ENCODE results near the gene DERL2.

DERL2 gene

GRCh38 chr17:5485270-5486205 is at the start of gene DERL2:
Gene DERL2 (minus strand): TSS chr17:5486178. CDS start chr17:5486161, 17 bp downstream.
- DNase-seq (ENCODE audit: insufficient read length, low spot score) = no peak

GRCh38 chr17:5535436-5535835 is 49.5 kb upstream of the DERL2 start:
- DNase-seq (ENCODE audit: insufficient read length, low spot score) (no peak), FAIRE-seq (no peak)
- no peak for TF ChIP-seq CTCF (IDR thresholded peaks at IDR 0.05; ENCODE audit: insufficient read depth, missing control alignments)

More at GRCh38 chr17:5485270-5486205, at the start of gene DERL2:
- FAIRE-seq = no peak
- TF ChIP-seq CTCF (IDR thresholded peaks at IDR 0.05; ENCODE audit: insufficient read depth, missing control alignments) = no peak

- FAIRE-seq = no peak
- TF ChIP-seq CTCF (IDR thresholded peaks at IDR 0.05; ENCODE audit: insufficient read depth, missing control alignments) = no peak
- no peak for DNase-seq (ENCODE audit: insufficient read length, low spot score)
Measured at GRCh38 chr17:5533486-5534315, 47.7 kb upstream of the DERL2 start.

GRCh38 chr17:5532581-5532980 is 46.6 kb upstream of the DERL2 start:
- no peak for DNase-seq (ENCODE audit: insufficient read length, low spot score)
- no peak for FAIRE-seq
- TF ChIP-seq CTCF (IDR thresholded peaks at IDR 0.05; ENCODE audit: insufficient read depth, missing control alignments) = no peak

GRCh38 chr17:5531085-5531418 is 45.1 kb upstream of the DERL2 start:
- no peak for TF ChIP-seq CTCF (IDR thresholded peaks at IDR 0.05; ENCODE audit: insufficient read depth, missing control alignments)
- DNase-seq (ENCODE audit: insufficient read length, low spot score) = no peak
- FAIRE-seq = no peak

GRCh38 chr17:5530265-5531084 is 44.5 kb upstream of the DERL2 start:
- TF ChIP-seq CTCF (IDR thresholded peaks at IDR 0.05; ENCODE audit: insufficient read depth, missing control alignments) = no peak
- DNase-seq (ENCODE audit: insufficient read length, low spot score) (no peak), FAIRE-seq (no peak)

All from D721Med (cell line).